Common myeloid progenitor, CD34-positive (primary cell): ENCODE results near the gene PTHLH. TPM values are rescaled to one million over a fixed set of nuclear protein-coding genes. Genes with fewer than 3 reads are reported as not detected.

Source experiments
- CTCF ChIA-PET: fragments of 350-600 bp; sonication (Branson Sonifier 250); formaldehyde crosslinking; loops from one replicate; lab custom pipeline; 2021; ENCODE audit warnings: antibody characterized with exemption; lab: Charles Lee
- POLR2A ChIA-PET: fragments of 350-600 bp; sonication (Branson Sonifier 250); formaldehyde crosslinking; loops from one replicate; lab custom pipeline; 2021; ENCODE audit warnings: antibody characterized with exemption; lab: Charles Lee
- DNase-seq, 3 donors: peaks; one replicate each; pipeline versions ENCODE4 v3.0.0 to v3.0.0-alpha.2; 2013
- H3K27ac ChIP-seq, 2 experiments: 1 replicate in 1 of 2; 2 replicates in 1 of 2; pipeline ENCODE4 v1.7.0; 2013; ENCODE audit warnings: inconsistent platforms in 2 of 2, low read length in 2 of 2, mild to moderate bottlenecking in 2 of 2, low read depth in 1 of 2, moderate library complexity in 1 of 2; ENCODE audit not compliant: severe bottlenecking in 2 of 2, insufficient read depth in 1 of 2, poor library complexity in 1 of 2
- H3K27me3 ChIP-seq, 5 experiments: replicated peaks in 2 of 5; 1 replicate in 3 of 5; 2 replicates in 2 of 5; pipeline versions ENCODE4 v1.6.1 to v1.7.0; 2013; ENCODE audit warnings: low read length in 4 of 5, mild to moderate bottlenecking in 2 of 5, moderate library complexity in 2 of 5, inconsistent platforms in 1 of 5; ENCODE audit not compliant: insufficient read depth in 5 of 5, control insufficient read depth in 4 of 5
- H3K36me3 ChIP-seq, 4 experiments: 1 replicate in 2 of 4; 2 replicates in 2 of 4; pipeline versions ENCODE4 v1.6.1 to v1.7.0; 2013; ENCODE audit warnings: low read length in 3 of 4, control low read depth in 1 of 4, mild to moderate bottlenecking in 1 of 4; ENCODE audit not compliant: control insufficient read depth in 4 of 4, insufficient read depth in 4 of 4
- H3K4me1 ChIP-seq, 4 experiments: 1 replicate in 3 of 4; 2 replicates in 1 of 4; pipeline versions ENCODE4 v1.6.1 to v1.7.1; 2013; ENCODE audit warnings: low read length in 3 of 4, mild to moderate bottlenecking in 3 of 4, control low read depth in 1 of 4, inconsistent platforms in 1 of 4, moderate library complexity in 1 of 4; ENCODE audit not compliant: control insufficient read depth in 4 of 4, insufficient read depth in 4 of 4; ENCODE audit errors: control extremely low read depth in 1 of 4
- H3K4me3 ChIP-seq, 7 experiments: 1 replicate in 4 of 7; 2 replicates in 3 of 7; pipeline versions ENCODE4 v1.5.1 to v1.7.0; 2013; ENCODE audit warnings: mild to moderate bottlenecking in 7 of 7, low read length in 6 of 7, moderate library complexity in 6 of 7, inconsistent platforms in 2 of 7, low read depth in 2 of 7, control low read depth in 1 of 7; ENCODE audit not compliant: insufficient read depth in 4 of 7, control insufficient read depth in 1 of 7; ENCODE audit errors: extremely low read depth in 1 of 7
- H3K9me3 ChIP-seq, 5 experiments: 1 replicate in 4 of 5; 2 replicates in 1 of 5; pipeline versions ENCODE4 v1.6.1 to v1.7.1; 2013; ENCODE audit warnings: low read length in 4 of 5, mild to moderate bottlenecking in 2 of 5, inconsistent platforms in 1 of 5, low read depth in 1 of 5, moderate library complexity in 1 of 5; ENCODE audit not compliant: control insufficient read depth in 4 of 5, insufficient read depth in 2 of 5; ENCODE audit errors: control extremely low read depth in 1 of 5
- WGBS: methylation state at CpG from one replicate; pipeline ENCODE4 v1.1.5; 2013; ENCODE audit not compliant: insufficient coverage; 5-methylcytosine and 5-hydroxymethylcytosine counted together
- polyA plus RNA-seq: library from polyadenylated mRNA; unstranded; fragments of 120-200 nt; gene quantifications from one replicate; pipeline ENCODE4 v1.2.1, GENCODE V29; 2013

PTHLH gene
- polyA plus RNA-seq = 0.05 TPM

- no peak within 1 kb of the TSS for H3K27ac ChIP-seq
These were observed at the start of gene PTHLH for GRCh38 chr12:27972721-27973120. TSS of gene PTHLH (minus strand) at chr12:27972733. CDS start at chr12:27969494, 3,239 bp downstream.

DNA sequence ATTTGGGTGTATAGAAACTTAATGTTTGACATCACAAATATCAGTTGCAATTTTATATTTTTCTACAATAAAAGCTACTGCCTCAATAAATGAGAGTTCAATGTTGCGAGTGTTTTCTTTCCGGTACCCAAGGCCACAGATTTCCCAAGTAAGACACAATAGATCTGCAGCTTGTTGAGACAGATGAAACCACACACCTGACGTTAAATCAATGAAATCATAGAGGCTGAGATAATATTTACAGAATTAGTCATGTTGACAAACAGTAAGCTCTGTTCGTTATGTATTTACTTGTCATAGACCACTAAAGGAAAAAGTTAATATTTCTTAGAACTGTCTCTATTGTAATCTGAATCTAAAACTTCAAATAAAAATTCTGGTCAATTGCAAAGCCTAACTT is 49.2 kb upstream of the PTHLH start:
- CTCF ChIA-PET = interaction anchor here (1.0 kb wide), 1 partner anchor 8 kb away, joined by 3 read pairs; no protein-coding TSS in a partner anchor
- no peaks in the 10 kb centered on the region for H3K9me3 ChIP-seq
- H3K27me3 ChIP-seq = peaks cover 0 to 2% (median 0%) of the 10 kb centered on the region in 5 experiments
- DNase-seq = no peak
- no peak overlapping the region for H3K4me3 ChIP-seq
- WGBS = 100% methylated on average over 2 of the region's 4 CpGs
- H3K4me1 ChIP-seq = peaks cover 0 to 2% (median under 1%) of the 10 kb centered on the region in 4 experiments
- no peak overlapping the region for H3K27ac ChIP-seq
- no peaks in the 10 kb centered on the region for H3K36me3 ChIP-seq
- POLR2A ChIA-PET = no interaction called here

More at GRCh38 chr12:27972721-27973120, at the start of gene PTHLH:
- peaks cover 0 to 37% (median 29%) of the 10 kb centered on the region in 4 experiments for H3K4me1 ChIP-seq
- no peaks in the 10 kb centered on the region for H3K9me3 ChIP-seq
- no peaks in the 10 kb centered on the region for H3K36me3 ChIP-seq
- H3K27me3 ChIP-seq = peaks cover 25 to 98% (median 66%) of the 10 kb centered on the region in 5 experiments
- no peak within 1 kb of the TSS for H3K4me3 ChIP-seq
- ChIA-PET POLR2A (interaction anchor here (0.6 kb wide), 1 partner anchor 1875 kb away, joined by 3 read pairs; no protein-coding TSS in a partner anchor), CTCF (interaction anchor here (1.0 kb wide), 1 partner anchor 9 kb away, joined by 3 read pairs; no protein-coding TSS in a partner anchor)
- DNase-seq = no peak
- 100% methylated on average over 1 of the region's 2 CpGs for WGBS

DNA sequence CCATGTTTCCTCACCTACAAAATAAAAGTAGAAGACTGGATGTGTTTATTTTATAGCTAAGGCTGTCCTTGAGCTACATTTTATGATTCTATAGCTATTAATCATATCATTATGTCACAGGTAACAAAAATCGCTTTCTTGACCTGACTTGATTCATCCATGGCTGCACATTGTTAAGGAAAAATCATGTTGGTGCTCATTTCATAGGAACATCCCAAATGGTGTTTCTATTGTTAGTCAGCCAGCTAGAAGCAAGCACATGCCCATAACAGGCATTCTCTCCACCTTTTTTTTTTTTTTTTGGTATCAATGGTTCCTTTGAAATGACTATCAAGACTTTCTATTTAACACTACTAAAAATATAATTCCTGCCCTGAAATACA is 45.3 kb upstream of the PTHLH start:
- Histone ChIP-seq H3K27me3 (peaks cover 0 to 2% (median 0%) of the 10 kb centered on the region in 5 experiments), H3K36me3 (no peaks in the 10 kb centered on the region), H3K27ac (no peak overlapping the region), H3K9me3 (no peaks in the 10 kb centered on the region), H3K4me1 (no peaks in the 10 kb centered on the region), H3K4me3 (no peak overlapping the region)
- CTCF ChIA-PET = no interaction called here
- WGBS = 100% methylated on average over 1 of the region's 1 CpG
- POLR2A ChIA-PET = no interaction called here
- no peak for DNase-seq

DNA sequence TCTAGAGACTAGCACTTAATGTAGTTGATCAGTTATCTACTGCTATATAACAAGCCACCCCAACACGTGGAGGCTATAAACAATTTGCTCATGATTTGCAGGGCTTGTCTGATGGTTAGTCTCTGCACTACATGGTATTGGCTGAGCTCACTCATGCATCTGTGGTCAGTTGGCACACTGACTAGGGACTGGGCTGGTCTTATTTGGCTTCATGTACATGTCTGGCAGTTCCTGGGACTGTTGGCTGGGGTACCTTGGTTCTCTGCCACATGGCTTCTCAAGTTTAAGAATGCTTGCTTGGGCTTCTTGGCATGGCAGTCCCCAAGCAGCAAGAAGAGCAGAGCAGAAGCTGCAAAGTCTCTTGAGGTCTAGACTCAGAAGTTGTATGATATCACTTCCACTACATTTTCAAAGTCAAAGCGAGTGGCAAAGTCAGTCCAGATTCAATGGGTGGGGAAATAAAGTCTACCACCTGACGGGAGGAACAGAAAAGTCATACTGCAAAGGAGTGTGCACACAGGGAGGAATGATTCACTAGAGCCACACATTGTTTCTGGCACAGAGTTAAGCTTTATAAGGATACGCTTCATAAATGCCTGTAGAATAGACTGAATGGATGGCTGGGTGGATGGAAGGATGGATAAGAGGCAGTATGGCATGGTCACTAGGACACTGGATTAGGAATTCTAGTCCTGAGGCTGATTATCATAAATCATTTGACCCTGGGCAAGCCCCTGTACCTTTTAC is 44.8 kb upstream of the PTHLH start:
- ChIA-PET CTCF (no interaction called here), POLR2A (no interaction called here)
- Histone ChIP-seq H3K27me3 (peaks cover 0 to 2% (median 0%) of the 10 kb centered on the region in 5 experiments), H3K27ac (no peak overlapping the region), H3K9me3 (no peaks in the 10 kb centered on the region), H3K4me1 (no peaks in the 10 kb centered on the region), H3K4me3 (no peak overlapping the region), H3K36me3 (no peaks in the 10 kb centered on the region)
- WGBS = 91% methylated on average over 4 of the region's 4 CpGs
- DNase-seq = no peak

DNA sequence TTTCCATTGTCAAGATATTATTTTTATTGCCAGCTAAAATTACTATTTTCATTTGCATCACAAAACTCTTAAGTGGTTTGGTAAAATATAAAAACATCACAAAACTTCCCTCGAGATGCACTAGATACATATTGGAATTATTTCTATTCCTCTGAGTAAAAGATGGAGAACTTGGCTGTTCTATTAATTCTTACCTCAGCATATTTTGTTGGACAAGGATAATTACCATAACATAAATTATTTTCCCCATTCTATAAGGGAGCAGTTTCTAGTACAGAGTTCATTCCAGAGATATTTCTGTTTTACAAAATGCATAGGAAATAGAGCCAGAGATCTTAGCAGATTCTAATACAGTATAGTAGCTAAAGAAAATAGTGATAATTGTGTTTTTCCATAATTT is 42.6 kb upstream of the PTHLH start:
- Histone ChIP-seq H3K36me3 (no peaks in the 10 kb centered on the region), H3K9me3 (no peaks in the 10 kb centered on the region), H3K4me3 (no peak overlapping the region), H3K4me1 (no peaks in the 10 kb centered on the region), H3K27ac (no peak overlapping the region), H3K27me3 (peaks cover 0 to 2% (median 0%) of the 10 kb centered on the region in 5 experiments)
- no CpG with 5 or more reads among the region's 1 CpG for WGBS
- ChIA-PET CTCF (no interaction called here), POLR2A (no interaction called here)
- DNase-seq = no peak

GRCh38 chr12:28014196-28014595 is 41.7 kb upstream of the PTHLH start:
- H3K27me3 ChIP-seq = peaks cover 0 to 2% (median 0%) of the 10 kb centered on the region in 5 experiments
- 100% methylated on average over 1 of the region's 1 CpG for WGBS
- H3K4me3 ChIP-seq = no peak overlapping the region
- POLR2A ChIA-PET = no interaction called here
- CTCF ChIA-PET = no interaction called here
- H3K9me3 ChIP-seq = no peaks in the 10 kb centered on the region
- no peaks in the 10 kb centered on the region for H3K4me1 ChIP-seq
- no peaks in the 10 kb centered on the region for H3K36me3 ChIP-seq
- no peak overlapping the region for H3K27ac ChIP-seq
- DNase-seq = no peak

GRCh38 chr12:28012333-28012918 is 39.9 kb upstream of the PTHLH start:
- ChIA-PET POLR2A (no interaction called here), CTCF (no interaction called here)
- Histone ChIP-seq H3K27me3 (peaks cover 0 to 2% (median 0%) of the 10 kb centered on the region in 5 experiments), H3K36me3 (no peaks in the 10 kb centered on the region), H3K27ac (no peak overlapping the region), H3K9me3 (no peaks in the 10 kb centered on the region), H3K4me3 (no peak overlapping the region), H3K4me1 (no peaks in the 10 kb centered on the region)
- DNase-seq = no peak
- WGBS = 95% methylated on average over 4 of the region's 5 CpGs
